ENCODE results near the gene RGS2.

DNA sequence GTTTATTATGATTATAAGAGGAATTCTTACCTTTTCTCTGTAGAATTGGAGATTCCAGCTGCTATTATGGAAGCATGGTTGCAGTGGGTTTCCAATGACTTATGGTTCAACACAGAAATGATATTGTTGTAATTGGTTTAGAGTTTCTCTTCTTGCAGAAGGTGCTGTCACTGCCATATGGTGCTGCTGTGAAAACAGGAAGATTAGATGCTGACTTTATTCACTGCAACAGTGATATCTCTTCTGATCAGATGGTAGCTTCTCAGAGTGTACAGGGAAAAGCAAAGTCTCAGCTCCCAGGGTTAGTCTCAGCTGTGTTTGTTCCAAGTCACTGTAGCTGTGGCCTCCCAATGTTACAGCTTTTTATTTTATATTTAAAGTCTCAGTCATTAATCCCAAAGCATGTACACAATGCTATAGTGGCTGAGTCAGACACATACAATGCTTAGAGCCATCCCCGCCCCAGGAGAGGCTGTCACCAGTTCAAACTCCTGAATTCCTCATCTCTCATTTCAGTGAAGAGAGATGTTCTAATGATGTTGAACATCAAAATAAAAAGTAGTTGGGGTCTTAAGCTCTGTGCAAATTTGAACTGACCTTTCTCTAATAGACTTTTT, 42.7 kb upstream of the RGS2 start:
- TF ChIP-seq MXI1 (conservative IDR thresholded peaks at IDR 0.05; ENCODE audit: poor library complexity, severe bottlenecking) (no peak), EZH2 (IDR thresholded peaks at IDR 0.05; ENCODE audit: borderline replicate concordance, insufficient read depth, low read length, poor library complexity, severe bottlenecking) (no peak), POLR2AphosphoS5 (IDR thresholded peaks at IDR 0.05) (no peak)
- TF ChIP-seq, protein P1, sequence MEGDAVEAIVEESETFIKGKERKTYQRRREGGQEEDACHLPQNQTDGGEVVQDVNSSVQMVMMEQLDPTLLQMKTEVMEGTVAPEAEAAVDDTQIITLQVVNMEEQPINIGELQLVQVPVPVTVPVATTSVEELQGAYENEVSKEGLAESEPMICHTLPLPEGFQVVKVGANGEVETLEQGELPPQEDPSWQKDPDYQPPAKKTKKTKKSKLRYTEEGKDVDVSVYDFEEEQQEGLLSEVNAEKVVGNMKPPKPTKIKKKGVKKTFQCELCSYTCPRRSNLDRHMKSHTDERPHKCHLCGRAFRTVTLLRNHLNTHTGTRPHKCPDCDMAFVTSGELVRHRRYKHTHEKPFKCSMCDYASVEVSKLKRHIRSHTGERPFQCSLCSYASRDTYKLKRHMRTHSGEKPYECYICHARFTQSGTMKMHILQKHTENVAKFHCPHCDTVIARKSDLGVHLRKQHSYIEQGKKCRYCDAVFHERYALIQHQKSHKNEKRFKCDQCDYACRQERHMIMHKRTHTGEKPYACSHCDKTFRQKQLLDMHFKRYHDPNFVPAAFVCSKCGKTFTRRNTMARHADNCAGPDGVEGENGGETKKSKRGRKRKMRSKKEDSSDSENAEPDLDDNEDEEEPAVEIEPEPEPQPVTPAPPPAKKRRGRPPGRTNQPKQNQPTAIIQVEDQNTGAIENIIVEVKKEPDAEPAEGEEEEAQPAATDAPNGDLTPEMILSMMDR (IDR thresholded peaks at IDR 0.05; ENCODE audit: poor library complexity, severe bottlenecking): no peak

All from neural cell (in vitro differentiated cells).